Activated effector memory CD4-positive, alpha-beta T cell treated with anti-CD3 and anti-CD28 coated beads, Interleukin-2, amount 50 U/mL, for 16 hours (primary cell): ENCODE data around the gene AVPR2.
A peak's percentile ranks its signal among the peaks of the same experiment; 100 is the strongest.

ENCODE experiments used
- DNase-seq: peaks from one replicate; pipeline ENCODE4 v3.0.0-alpha.2; 2020

Gene AVPR2

GRCh38 chrX:153886915-153887314 lies 17.6 kb upstream of the AVPR2 start:
- no peak for DNase-seq

GRCh38 chrX:153887385-153887784 lies 17.1 kb upstream of the AVPR2 start:
- DNase-seq = no peak

- no peak for DNase-seq
Observed at GRCh38 chrX:153888344-153888743, 16.1 kb upstream of the AVPR2 start.

- no peak for DNase-seq
Observed at GRCh38 chrX:153889123-153889522, 15.3 kb upstream of the AVPR2 start.

GRCh38 chrX:153897899-153898298 lies 6.6 kb upstream of the AVPR2 start:
- DNase-seq = no peak

- DNase-seq = peak; percentile 82
Observed at GRCh38 chrX:153900831-153901752, 3.4 kb upstream of the AVPR2 start.

GRCh38 chrX:153901753-153902140 lies 2.7 kb upstream of the AVPR2 start:
- no peak for DNase-seq

- DNase-seq = no peak
Observed at GRCh38 chrX:153902385-153902784, 2.1 kb upstream of the AVPR2 start.

GRCh38 chrX:153903238-153903980 lies 1.1 kb upstream of the AVPR2 start:
- no peak for DNase-seq

GRCh38 chrX:153905481-153906095 lies 1.1 kb downstream of the AVPR2 start:
- DNase-seq = no peak

- no peak for DNase-seq
Observed at GRCh38 chrX:153906126-153906917, 1.8 kb downstream of the AVPR2 start.

- no peak for DNase-seq
Observed at GRCh38 chrX:153907456-153907855, 3.0 kb downstream of the AVPR2 start.

- DNase-seq = no peak
Observed at GRCh38 chrX:153908219-153908860, 3.9 kb downstream of the AVPR2 start.

GRCh38 chrX:153909024-153909979 lies 4.8 kb downstream of the AVPR2 start:
- no peak for DNase-seq

GRCh38 chrX:153909980-153910360 lies 5.5 kb downstream of the AVPR2 start:
- no peak for DNase-seq

GRCh38 chrX:153910446-153910845 lies 6.0 kb downstream of the AVPR2 start:
- DNase-seq = no peak

GRCh38 chrX:153911798-153912197 lies 7.3 kb downstream of the AVPR2 start:
- no peak for DNase-seq

GRCh38 chrX:153913211-153913610 lies 8.7 kb downstream of the AVPR2 start:
- no peak for DNase-seq

GRCh38 chrX:153913701-153914100 lies 9.2 kb downstream of the AVPR2 start:
- DNase-seq = no peak

GRCh38 chrX:153917869-153918268 lies 13.4 kb downstream of the AVPR2 start:
- no peak for DNase-seq

GRCh38 chrX:153919281-153919680 lies 14.8 kb downstream of the AVPR2 start:
- no peak for DNase-seq
